Measurements from ENCODE around the gene PRPF39.
"Not testable (repeated sequence)": the region's sequence is repeated elsewhere in the genome, so short reads cannot be mapped to it uniquely, and the experiment has no call there.

The PRPF39 gene

GRCh38 chr14:45083976-45084722 lies at the start of gene PRPF39:
PRPF39 (plus strand) TSS chr14:45084116; CDS start chr14:45095240, 11,124 bp downstream.
- peak; percentile 90 for DNase-seq

GRCh38 chr14:45034730-45035129 lies 49.2 kb upstream of the PRPF39 start:
- no peak for DNase-seq

GRCh38 chr14:45038256-45038655 lies 45.7 kb upstream of the PRPF39 start:
- no peak for DNase-seq

- no peak for DNase-seq
These were observed 45.1 kb upstream of the PRPF39 start for GRCh38 chr14:45038865-45039264.

GRCh38 chr14:45039390-45039789 lies 44.5 kb upstream of the PRPF39 start:
- no peak for DNase-seq

GRCh38 chr14:45041641-45042040 lies 42.3 kb upstream of the PRPF39 start:
- DNase-seq: no peak

GRCh38 chr14:45044638-45045037 lies 39.3 kb upstream of the PRPF39 start:
- DNase-seq: no peak

GRCh38 chr14:45048385-45048784 lies 35.5 kb upstream of the PRPF39 start:
- no peak for DNase-seq

- DNase-seq: no peak
These were observed 32.7 kb upstream of the PRPF39 start for GRCh38 chr14:45051180-45051579.

GRCh38 chr14:45051896-45052295 lies 32.0 kb upstream of the PRPF39 start:
- no peak for DNase-seq

GRCh38 chr14:45057349-45057748 lies 26.6 kb upstream of the PRPF39 start:
- no peak for DNase-seq

- no peak for DNase-seq
These were observed 26.0 kb upstream of the PRPF39 start for GRCh38 chr14:45057881-45058364.

GRCh38 chr14:45060551-45060950 lies 23.4 kb upstream of the PRPF39 start:
- no peak for DNase-seq

- DNase-seq: no peak
These were observed 18.4 kb upstream of the PRPF39 start for GRCh38 chr14:45065540-45065939.

- DNase-seq: no peak
These were observed 18.0 kb upstream of the PRPF39 start for GRCh38 chr14:45065956-45066355.

- DNase-seq: no peak
These were observed 17.2 kb upstream of the PRPF39 start for GRCh38 chr14:45066667-45067066.

- DNase-seq: no peak
These were observed 15.5 kb upstream of the PRPF39 start for GRCh38 chr14:45068396-45068795.

- no peak for DNase-seq
These were observed 13.7 kb upstream of the PRPF39 start for GRCh38 chr14:45070215-45070614.

- no peak for DNase-seq
These were observed 11.8 kb upstream of the PRPF39 start for GRCh38 chr14:45072126-45072525.

GRCh38 chr14:45073231-45073879 lies 10.6 kb upstream of the PRPF39 start:
- DNase-seq: no peak

GRCh38 chr14:45078323-45078722 lies 5.6 kb upstream of the PRPF39 start:
- no peak for DNase-seq

- DNase-seq: not testable (repeated sequence)
These were observed 3.4 kb upstream of the PRPF39 start for GRCh38 chr14:45080416-45080968.

GRCh38 chr14:45081096-45081495 lies 2.8 kb upstream of the PRPF39 start:
- DNase-seq: not testable (repeated sequence)

GRCh38 chr14:45082420-45082819 lies 1.5 kb upstream of the PRPF39 start:
- DNase-seq: no peak

Measured in GDM1 (cell line).